ENCODE data around the gene STX8. TPM values are rescaled to one million over a fixed set of nuclear protein-coding genes. Genes with fewer than 3 reads are reported as not detected.

The STX8 gene
- total RNA-seq, 1 experiment from 2014 or later = 38.8 TPM

DNA sequence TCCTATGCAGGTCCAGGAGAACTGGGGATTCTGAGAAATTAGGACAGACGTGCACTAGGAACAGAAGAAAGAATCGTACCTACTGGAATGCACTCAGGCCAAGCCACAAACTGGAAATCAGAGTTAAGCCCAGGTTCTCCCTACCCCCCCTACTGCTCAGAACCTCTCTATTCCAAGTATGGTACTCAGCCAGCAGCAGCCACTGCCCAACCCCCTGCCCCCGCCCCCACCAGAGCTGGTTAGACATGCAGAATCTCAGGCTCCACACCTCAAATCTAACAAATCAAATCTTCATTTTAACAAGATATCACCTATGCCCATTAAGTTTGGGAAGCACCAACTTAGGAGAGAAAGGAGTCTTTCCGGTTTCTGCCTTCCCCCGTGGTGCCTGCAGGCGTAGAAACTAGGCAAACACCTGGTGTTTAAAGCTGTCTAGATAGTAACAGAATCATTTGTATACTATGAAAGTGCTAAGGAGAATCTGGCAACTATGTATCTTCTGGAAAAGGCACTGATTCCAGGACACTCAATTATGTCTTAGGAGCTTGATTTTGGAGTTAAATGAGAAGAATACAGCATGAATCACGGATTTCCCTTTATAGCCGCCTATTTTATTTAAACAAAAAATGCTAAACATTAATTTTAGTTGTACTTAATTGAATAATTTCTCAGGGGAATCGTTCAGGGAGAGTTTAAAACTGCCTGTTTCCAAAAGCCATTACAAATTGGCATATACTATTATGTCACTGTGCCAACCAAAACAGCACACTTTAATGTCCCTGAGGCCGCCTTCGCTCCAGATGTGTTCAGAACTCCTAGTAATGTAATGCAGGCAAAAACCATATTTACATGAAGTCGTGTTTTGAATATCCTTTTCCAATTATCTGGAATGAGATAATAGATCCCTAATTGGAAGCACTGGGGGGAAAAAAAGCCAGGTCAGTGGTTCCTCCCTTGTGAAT lies 166.5 kb downstream of the STX8 start:
- intact Hi-C loops (cut with micrococcal nuclease) = no loop called here
- H3K27ac ChIP-seq (ENCODE audit: low read depth, low read length) = no peak overlapping the region
- no peaks in the 10 kb centered on the region for H3K36me3 ChIP-seq (ENCODE audit: control insufficient read depth in 1 of 2, insufficient read depth in 2 of 2, low read length in 2 of 2)
- ATAC-seq (no peak), DNase-seq (ENCODE audit: low read depth, low spot score) (no peak)
- no peaks in the 10 kb centered on the region for H3K27me3 ChIP-seq (ENCODE audit: insufficient read depth, low read length)
- BruUV-seq (replicated peaks) = no TSS peak
- CTCF ChIA-PET = no interaction called here
- TF ChIP-seq CBX3 (IDR thresholded peaks at IDR 0.05; ENCODE audit: low read depth) (no peak), JUND (IDR thresholded peaks at IDR 0.05) (no peak), FOSL1 (IDR thresholded peaks at IDR 0.05; ENCODE audit: low read depth) (no peak), POLR2A (IDR thresholded peaks at IDR 0.05; ENCODE audit: borderline replicate concordance, extremely low read depth, insufficient read depth, insufficient read length) (no peak), TCF7L2 (IDR thresholded peaks at IDR 0.05; ENCODE audit: borderline replicate concordance, extremely low read depth, insufficient read depth, insufficient read length) (no peak), EGR1 (IDR thresholded peaks at IDR 0.05; ENCODE audit: low read depth) (no peak), SP1 (IDR thresholded peaks at IDR 0.05; ENCODE audit: low read depth) (no peak), EZH2phosphoT487 (IDR thresholded peaks at IDR 0.05; ENCODE audit: borderline replicate concordance) (no peak), ZNF274 (IDR thresholded peaks at IDR 0.05; ENCODE audit: low read depth, low read length) (no peak), EZH2 (IDR thresholded peaks at IDR 0.05) (no peak)
- TF ChIP-seq, protein P1, sequence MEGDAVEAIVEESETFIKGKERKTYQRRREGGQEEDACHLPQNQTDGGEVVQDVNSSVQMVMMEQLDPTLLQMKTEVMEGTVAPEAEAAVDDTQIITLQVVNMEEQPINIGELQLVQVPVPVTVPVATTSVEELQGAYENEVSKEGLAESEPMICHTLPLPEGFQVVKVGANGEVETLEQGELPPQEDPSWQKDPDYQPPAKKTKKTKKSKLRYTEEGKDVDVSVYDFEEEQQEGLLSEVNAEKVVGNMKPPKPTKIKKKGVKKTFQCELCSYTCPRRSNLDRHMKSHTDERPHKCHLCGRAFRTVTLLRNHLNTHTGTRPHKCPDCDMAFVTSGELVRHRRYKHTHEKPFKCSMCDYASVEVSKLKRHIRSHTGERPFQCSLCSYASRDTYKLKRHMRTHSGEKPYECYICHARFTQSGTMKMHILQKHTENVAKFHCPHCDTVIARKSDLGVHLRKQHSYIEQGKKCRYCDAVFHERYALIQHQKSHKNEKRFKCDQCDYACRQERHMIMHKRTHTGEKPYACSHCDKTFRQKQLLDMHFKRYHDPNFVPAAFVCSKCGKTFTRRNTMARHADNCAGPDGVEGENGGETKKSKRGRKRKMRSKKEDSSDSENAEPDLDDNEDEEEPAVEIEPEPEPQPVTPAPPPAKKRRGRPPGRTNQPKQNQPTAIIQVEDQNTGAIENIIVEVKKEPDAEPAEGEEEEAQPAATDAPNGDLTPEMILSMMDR (IDR thresholded peaks at IDR 0.05 in 2 of 3, conservative IDR thresholded peaks at IDR 0.05 in 1 of 3; ENCODE audit: borderline replicate concordance in 1 of 3, insufficient read depth in 1 of 3, low read depth in 2 of 3, low read length in 2 of 3) = no peak
- H3K9ac ChIP-seq (ENCODE audit: low read length) = no peak overlapping the region
- RAD21 ChIA-PET (ENCODE audit: low non-redundant PET in 1 of 2, low total read pairs in 2 of 2, uncharacterized antibody in 2 of 2, unreplicated experiment in 2 of 2) = no interaction called here
- no peaks in the 10 kb centered on the region for H4K20me1 ChIP-seq (ENCODE audit: insufficient read depth)
- H3K79me2 ChIP-seq (ENCODE audit: insufficient read depth, low read length) = no peaks in the 10 kb centered on the region
- H2AFZ ChIP-seq (ENCODE audit: low read depth, low read length, poor library complexity, severe bottlenecking) = no peak overlapping the region
- no peaks in the 10 kb centered on the region for H3K9me3 ChIP-seq (ENCODE audit: control insufficient read depth in 1 of 2, insufficient read depth in 1 of 2, low read depth in 1 of 2, low read length in 2 of 2)
- no peaks in the 10 kb centered on the region for H3K9me2 ChIP-seq (ENCODE audit: insufficient read depth)
- no peak overlapping the region for H3K4me2 ChIP-seq (ENCODE audit: low read length)
- POLR2A ChIA-PET = no interaction called here
- no peaks in the 10 kb centered on the region for H3K4me1 ChIP-seq (ENCODE audit: control insufficient read depth in 1 of 2, insufficient read depth in 2 of 2, low read length in 2 of 2)
- no peak overlapping the region for H3K4me3 ChIP-seq (replicated peaks in 1 of 2; ENCODE audit: low read depth in 1 of 2, low read length in 2 of 2)
